Suprapubic skin (tissue), 3 donors: ENCODE data around the gene MAD1L1.

Experiments used
- EP300 ChIP-seq: sonication (generic); formaldehyde crosslinking; IDR thresholded peaks from one replicate; pipeline ENCODE4 v1.6.1; 2017; ENCODE audit warnings: antibody characterized with exemption
- TF ChIP-seq, protein P1 (sequence below), 2 donors: fragments of 200-600 bp in 1 of 2; fragments of 450-650 bp in 1 of 2; sonication (generic) in 1 of 2; IDR thresholded peaks; one replicate each; pipeline ENCODE4 v1.5.1; 2016 to 2019; ENCODE audit warnings: antibody characterized with exemption in 2 of 2, mild to moderate bottlenecking in 1 of 2, moderate library complexity in 1 of 2

DNA sequence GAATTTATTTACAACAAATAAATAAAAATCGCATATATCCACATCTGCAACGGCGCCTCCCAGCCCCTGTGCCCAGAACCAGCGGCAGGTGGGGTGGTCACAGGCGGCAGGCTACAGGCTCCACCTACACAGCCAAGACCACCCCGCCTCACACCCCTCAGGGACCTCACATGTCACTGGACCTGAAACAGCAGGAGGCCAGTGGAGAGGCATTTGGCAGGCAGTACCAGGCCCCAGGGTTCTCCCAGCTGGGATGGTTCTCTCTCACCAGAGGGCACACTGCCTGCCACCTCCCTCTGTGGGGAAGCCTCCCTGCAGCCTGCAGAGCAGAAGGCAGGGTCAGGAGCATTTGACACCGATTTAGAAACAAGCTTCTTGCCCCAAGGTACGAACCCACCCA, 81.5 kb downstream of the MAD1L1 start:
- TF ChIP-seq, protein P1, sequence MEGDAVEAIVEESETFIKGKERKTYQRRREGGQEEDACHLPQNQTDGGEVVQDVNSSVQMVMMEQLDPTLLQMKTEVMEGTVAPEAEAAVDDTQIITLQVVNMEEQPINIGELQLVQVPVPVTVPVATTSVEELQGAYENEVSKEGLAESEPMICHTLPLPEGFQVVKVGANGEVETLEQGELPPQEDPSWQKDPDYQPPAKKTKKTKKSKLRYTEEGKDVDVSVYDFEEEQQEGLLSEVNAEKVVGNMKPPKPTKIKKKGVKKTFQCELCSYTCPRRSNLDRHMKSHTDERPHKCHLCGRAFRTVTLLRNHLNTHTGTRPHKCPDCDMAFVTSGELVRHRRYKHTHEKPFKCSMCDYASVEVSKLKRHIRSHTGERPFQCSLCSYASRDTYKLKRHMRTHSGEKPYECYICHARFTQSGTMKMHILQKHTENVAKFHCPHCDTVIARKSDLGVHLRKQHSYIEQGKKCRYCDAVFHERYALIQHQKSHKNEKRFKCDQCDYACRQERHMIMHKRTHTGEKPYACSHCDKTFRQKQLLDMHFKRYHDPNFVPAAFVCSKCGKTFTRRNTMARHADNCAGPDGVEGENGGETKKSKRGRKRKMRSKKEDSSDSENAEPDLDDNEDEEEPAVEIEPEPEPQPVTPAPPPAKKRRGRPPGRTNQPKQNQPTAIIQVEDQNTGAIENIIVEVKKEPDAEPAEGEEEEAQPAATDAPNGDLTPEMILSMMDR (IDR thresholded peaks at IDR 0.05), result no peak
- no peak for TF ChIP-seq EP300
